GM21360 (cell line): ENCODE data around the gene DACH2.

Experiments used
- ATAC-seq: cut with Tn5 transposase; IDR thresholded peaks from one replicate; pipeline ENCODE4 v1.9.1; 2021; ENCODE audit warnings: mild to moderate bottlenecking, moderate library complexity; ENCODE audit not compliant: unreplicated experiment

Gene DACH2

DNA sequence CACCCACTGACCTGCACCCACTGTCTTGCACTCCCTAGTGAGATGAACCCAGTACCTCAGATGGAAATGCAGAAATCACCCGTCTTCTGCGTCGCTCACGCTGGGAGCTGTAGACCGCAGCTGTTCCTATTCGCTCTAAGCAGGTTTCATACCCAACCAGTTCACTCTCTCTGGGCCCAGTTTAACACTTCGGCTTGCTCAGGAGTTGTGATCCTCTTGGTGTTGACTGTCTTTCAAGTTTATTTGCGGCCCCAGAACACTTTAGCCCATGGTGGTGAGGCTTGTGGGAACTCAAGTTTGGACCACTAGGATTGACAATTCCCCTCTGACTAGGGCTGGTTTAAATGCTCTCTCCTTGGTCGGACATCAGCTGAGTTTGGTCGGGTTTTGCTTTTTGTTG is 147.0 kb downstream of the DACH2 start:
- no peak for ATAC-seq

DNA sequence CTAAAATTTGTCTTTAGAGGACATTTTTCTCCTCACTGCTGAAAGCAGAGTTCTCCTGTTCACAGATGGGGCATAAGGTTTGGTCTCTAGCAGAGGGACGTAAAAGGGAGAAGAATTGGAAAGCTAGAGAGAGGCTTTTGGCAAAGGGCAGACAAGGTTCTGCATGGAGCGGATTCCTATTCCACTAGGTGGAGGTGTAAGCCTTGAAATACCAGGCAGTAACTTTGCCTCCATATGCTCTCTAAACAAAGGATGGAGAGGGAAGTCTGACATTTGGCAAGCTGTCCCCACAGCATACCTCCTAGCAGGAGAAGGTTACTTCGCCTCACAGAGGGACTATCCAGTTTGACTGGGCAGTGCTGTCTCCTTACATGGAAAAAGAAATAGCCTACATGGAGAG is 174.7 kb downstream of the DACH2 start:
- no peak for ATAC-seq

DNA sequence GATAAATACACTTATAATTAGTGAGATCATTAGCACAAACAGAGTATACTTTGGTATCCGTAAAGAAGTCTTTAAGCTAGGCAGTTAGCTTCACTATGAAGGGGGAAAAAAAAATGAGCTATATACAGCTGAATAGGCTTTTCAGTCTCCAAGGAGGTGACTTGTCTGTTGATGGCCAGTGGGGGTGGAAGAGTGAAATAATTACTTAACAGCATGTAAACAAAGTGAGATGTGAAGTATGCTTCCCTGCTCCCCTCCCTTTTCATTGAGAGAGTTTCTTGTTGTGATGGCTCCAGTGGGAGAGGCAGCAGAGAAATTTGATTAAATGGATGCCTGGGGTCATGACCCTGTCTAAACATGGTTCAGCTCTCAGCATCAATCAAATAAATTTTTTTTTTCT is 180.9 kb downstream of the DACH2 start:
- ATAC-seq, result no peak

DNA sequence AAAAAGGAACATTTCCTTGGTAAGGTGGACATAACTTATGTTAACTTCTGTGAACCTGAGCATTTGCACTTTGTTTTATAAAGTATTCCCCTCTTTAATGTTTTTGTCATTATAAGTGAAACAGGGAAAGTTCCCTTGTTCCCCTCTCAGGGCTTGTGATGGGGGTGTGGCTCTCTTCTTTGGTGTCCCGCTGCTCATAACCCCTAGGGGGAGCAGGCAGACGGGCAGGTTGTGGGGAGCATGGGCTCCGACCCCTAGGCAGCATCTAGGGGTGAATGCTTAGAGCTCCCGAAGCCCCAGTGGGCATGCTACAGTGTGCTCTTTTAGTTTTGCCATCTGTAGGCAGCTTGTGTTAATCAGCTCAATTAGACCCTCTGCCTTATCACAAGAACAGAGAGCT is 200.4 kb downstream of the DACH2 start:
- ATAC-seq, result no peak

- no peak for ATAC-seq
These were observed 200.9 kb downstream of the DACH2 start for GRCh38 chrX:86349115-86349514.

DNA sequence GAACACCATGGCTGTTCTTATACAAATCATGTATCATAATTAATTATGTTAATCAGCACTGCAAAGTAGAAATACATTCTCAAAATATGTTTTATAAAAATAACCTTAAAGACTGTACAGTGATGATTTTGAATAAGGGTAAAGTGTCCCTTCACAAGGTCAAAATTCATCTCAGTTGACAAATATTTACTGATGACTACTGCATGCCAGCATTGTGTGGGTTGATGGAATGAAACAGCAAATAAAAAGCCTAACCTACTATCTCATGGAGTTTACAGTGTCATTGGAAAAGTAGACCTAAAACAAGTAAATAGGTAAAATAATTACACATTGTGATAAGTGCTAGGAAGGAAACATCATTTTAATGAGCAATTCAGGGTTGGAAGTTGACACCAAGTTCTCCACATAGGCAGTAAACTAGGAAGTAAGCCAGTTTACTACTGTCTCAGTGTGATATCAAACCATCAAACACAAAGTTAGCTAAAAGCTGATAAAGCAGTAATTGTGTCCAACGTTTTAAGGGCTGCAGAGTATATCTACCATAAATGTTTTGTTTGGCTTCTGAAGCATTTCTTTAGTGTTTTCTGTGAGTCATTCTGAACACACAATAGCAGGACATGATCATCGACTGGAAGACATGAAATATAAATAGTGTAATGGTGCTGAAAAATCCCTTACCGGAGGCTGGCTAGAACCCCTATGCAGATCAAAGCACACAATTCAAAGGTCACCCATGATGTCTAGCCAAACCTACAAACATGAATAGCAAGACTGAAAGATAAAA is 221.8 kb downstream of the DACH2 start:
- ATAC-seq, result no peak

DNA sequence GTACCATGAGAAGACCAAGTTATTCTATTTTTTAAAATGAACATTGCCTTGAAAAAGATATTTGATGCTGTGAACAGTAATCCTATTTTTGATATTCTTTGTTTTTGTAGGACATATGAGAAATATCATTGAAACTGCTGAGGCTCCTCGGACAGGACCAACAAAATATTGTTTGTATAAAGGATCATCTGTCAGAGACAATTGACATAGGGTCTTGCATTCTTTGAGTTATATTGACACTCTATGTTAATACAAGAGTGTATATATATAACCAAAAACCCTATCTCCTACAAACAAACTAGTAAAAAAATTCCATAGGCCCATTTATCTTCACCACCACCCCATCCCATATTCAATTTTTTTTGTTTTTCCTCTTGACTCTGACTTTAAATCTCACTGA is 222.7 kb downstream of the DACH2 start:
- ATAC-seq, result no peak

DNA sequence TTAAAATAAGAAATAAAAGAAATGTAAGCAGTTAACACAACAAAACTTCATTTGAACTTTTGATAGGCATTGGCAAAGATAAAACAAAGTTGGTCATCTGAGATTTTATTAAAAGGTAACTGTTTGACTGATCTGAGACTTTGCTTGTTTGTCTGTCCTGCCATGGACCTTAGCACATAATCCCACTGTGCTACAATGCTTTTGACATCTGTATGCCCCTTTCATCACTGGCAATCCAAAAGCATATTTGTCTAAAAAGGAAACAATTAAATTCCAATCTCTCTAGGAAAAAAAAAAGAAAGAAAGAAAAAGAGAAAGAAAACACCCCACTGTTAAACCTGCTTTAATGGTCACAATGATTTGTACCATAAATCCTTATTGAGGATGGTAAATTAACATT is 231.0 kb downstream of the DACH2 start:
- ATAC-seq, result no peak

DNA sequence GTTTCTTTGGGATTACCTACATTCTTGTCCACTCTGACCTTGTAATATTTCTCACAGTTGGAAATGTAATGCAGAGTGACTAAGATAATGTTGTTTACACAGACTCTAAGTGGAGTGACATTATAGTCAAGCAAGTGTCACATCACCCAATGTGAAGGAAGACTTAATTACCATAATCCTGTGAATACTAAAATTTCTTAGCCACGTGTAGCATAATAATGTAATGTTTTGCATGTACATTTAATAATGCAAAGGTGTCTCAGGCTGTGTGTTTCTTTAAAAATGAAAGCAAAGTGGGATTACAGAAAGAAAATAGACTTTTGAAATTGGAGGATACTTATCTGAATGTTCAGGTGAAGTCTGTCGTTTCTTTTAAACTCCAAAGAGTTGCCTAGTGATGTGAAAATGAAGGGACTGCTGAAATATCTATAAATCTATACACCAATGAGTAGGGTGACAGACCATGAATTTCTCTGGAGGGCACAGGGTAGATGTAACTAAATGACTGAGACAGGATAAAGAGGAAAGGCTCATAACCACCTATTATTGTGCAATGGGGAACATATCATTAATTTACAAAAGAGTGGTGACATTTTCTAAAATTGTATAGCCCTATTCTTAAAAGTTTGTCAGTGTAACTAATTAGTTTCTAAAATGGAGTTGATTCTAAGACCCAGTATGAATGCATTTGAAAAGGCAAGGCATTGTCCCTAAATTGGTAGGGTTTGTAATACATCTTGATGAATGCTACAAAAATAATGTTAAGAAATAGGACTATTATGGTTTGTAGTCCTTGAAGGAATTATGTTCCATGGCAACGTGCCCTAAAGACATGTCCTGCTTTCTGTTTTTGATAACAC is 235.7 kb downstream of the DACH2 start:
- no peak for ATAC-seq

DNA sequence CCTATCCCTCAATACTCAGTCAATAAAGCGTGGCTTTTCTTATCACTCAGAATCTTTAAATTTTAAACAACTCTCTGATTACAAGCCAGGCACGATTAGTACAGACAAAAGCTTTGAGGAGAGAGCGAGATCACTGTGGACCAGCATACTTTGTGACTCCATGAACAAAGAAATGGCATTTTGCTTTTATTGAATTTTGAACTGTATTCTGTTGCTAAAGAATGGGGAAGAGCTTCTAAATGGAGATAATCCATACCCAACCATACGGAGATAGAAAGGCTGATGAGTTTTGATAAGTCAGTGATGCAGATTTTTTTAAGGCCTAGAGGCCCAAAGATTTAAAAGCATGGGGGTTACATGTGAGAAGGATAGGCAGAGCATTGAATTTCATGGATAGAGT is 259.1 kb downstream of the DACH2 start:
- no peak for ATAC-seq

GRCh38 chrX:86421771-86422170 is 273.5 kb downstream of the DACH2 start:
- no peak for ATAC-seq

DNA sequence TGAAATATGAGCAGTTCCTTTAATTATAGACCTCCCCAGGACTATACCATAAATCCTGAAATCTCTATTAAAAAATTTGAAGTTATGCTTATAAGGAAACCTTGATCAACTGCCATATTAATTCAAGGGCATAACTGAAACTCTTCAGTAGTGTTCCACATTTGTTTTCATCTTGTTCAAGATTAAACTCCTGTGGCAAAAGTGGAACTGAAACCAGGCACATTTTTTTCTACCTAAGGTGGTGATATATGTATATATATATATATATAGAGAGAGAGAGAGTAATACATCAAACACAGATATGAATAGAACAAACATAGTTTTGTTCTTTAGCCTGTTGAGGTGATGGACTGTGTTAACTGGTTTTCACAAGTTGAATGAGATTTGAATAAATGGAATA is 287.9 kb downstream of the DACH2 start:
- ATAC-seq, result no peak

- ATAC-seq, result no peak
These were observed 307.2 kb downstream of the DACH2 start for GRCh38 chrX:86455495-86455894.

GRCh38 chrX:86460760-86461159 is 312.5 kb downstream of the DACH2 start:
- no peak for ATAC-seq

- ATAC-seq, result no peak
These were observed 356.0 kb downstream of the DACH2 start for GRCh38 chrX:86504297-86504696.

DNA sequence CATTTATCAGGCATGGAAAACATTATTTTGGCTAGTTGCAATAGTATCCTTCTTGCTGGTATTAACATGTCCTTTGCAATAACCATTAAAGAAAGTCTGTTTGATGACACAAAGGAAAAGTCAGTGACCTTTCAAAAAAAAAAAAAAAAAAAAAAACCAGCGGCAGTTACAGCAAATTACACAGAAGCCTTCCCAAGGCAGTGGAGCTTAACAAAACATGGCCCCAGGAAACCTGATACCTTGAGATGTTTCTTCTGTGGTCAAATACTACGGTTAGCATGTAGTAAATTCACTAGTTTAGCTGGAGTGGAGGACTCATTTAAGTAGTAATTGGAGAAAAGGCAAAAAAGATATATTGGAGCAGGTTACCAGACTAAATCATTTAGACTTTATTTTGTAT is 359.1 kb downstream of the DACH2 start:
- ATAC-seq, result no peak

GRCh38 chrX:86579777-86580176 is 431.5 kb downstream of the DACH2 start:
- ATAC-seq, result no peak

DNA sequence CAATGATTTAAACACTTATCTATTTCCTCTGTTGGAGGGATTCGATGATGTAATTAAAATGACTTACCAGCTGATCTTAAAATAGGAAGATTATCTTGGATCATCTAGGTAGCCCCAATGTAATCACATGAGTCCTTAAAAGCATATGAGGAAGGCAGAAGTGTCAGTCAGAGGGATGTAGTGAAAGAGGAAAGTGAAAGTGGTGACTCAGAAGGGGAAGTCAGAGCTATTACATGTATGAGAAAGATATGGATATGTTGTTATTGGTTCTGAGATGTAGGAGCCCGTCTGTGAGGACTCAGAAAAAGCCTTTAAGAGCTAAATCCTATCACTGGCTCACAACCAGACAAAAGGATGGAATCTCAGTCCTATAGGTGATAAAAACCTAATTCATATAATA is 456.4 kb downstream of the DACH2 start:
- peak; percentile 84 for ATAC-seq

- no peak for ATAC-seq
These were observed 548.7 kb downstream of the DACH2 start for GRCh38 chrX:86696951-86697350.

DNA sequence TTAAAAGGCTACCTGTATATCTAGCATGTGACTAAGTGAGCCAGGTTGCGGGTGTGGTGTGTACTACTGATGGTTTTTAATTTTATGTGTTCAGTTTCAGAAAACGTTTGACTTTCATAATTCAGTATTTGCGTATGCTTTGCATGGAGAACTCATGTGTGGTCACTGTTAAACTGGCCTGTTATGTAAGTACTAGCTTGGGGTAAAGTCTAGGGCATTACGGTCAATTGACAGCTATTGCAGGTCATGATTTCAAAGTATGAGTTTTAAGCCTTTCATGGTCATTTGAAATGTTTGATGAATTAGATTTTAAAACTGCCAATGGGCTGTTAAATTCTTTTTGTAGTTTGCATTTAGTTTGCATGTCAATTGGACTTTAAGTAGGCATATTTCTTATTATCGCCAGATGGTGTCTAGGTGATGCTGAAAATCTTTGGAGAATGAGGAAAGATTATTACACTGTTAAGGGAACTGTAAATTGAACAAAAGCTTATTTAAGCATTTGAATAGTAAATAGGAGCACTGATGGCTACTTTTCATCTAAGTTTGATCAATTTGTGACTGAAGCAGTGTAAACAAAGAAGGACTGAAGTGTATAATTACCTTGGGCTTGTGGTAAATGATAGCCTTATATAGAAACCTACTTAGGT is 563.4 kb downstream of the DACH2 start:
- no peak for ATAC-seq

DNA sequence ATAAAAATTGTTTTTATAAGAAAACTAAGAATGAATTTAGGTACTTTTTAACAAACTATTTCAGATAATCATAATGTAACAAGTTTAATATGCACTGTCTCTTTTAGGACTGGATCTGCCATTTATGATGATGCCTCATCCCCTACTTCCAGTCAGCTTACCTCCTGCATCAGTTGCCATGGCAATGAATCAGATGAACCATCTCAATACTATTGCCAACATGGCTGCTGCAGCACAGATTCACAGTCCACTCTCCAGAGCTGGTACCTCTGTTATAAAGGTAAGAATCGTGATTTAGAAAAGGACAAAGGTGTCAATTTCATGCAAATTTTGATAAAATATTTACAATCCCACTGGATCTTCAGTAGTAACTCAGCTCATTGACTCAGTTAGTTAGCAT is 566.2 kb downstream of the DACH2 start:
- ATAC-seq, result no peak

DNA sequence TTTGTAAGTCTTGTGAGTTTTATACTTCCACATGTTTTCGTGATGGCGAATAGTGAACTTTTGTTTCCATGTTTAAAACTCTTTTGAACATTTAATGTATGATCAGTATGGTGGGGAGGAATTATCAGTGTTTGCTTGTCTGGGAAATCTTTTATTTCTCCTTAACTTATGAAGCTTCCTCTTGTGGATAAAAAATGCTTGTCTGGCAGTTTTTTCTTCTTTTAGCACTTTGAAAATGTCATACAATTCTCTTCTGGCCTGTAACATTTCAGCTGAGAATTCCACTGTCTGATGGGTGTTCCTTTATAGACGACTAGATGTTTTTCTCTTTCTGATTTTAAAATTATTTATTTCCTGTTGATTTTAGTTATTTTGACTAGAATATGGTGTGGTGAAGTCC is 576.0 kb downstream of the DACH2 start:
- ATAC-seq, result no peak
